HG03139 (cell line): ENCODE data around the gene GPC6.

Experiments
- ATAC-seq: cut with Tn5 transposase; IDR thresholded peaks from one replicate; pipeline ENCODE4 v1.9.1; 2021; ENCODE audit not compliant: unreplicated experiment

Gene GPC6

GRCh38 chr13:93727211-93728141 is 500.9 kb downstream of the GPC6 start:
- ATAC-seq, result no peak

- ATAC-seq, result no peak
These were observed 502.8 kb downstream of the GPC6 start for GRCh38 chr13:93729383-93729782.

- no peak for ATAC-seq
These were observed 504.2 kb downstream of the GPC6 start for GRCh38 chr13:93730780-93731179.

GRCh38 chr13:93732186-93732585 is 505.6 kb downstream of the GPC6 start:
- no peak for ATAC-seq

- ATAC-seq, result no peak
These were observed 509.5 kb downstream of the GPC6 start for GRCh38 chr13:93736081-93736480.

- no peak for ATAC-seq
These were observed 510.3 kb downstream of the GPC6 start for GRCh38 chr13:93736909-93737308.

- ATAC-seq, result no peak
These were observed 513.7 kb downstream of the GPC6 start for GRCh38 chr13:93740334-93740733.

GRCh38 chr13:93744033-93744432 is 517.4 kb downstream of the GPC6 start:
- no peak for ATAC-seq

- no peak for ATAC-seq
These were observed 518.3 kb downstream of the GPC6 start for GRCh38 chr13:93744886-93745285.

- no peak for ATAC-seq
These were observed 519.3 kb downstream of the GPC6 start for GRCh38 chr13:93745884-93746283.

GRCh38 chr13:93746589-93746988 is 520.0 kb downstream of the GPC6 start:
- ATAC-seq, result no peak

- no peak for ATAC-seq
These were observed 524.1 kb downstream of the GPC6 start for GRCh38 chr13:93750676-93751075.

- ATAC-seq, result no peak
These were observed 524.5 kb downstream of the GPC6 start for GRCh38 chr13:93751117-93751516.

GRCh38 chr13:93752541-93752940 is 525.9 kb downstream of the GPC6 start:
- ATAC-seq, result no peak

GRCh38 chr13:93753639-93754038 is 527.0 kb downstream of the GPC6 start:
- ATAC-seq, result no peak

GRCh38 chr13:93755341-93755740 is 528.7 kb downstream of the GPC6 start:
- no peak for ATAC-seq

GRCh38 chr13:93758575-93758974 is 532.0 kb downstream of the GPC6 start:
- ATAC-seq, result no peak

- no peak for ATAC-seq
These were observed 536.3 kb downstream of the GPC6 start for GRCh38 chr13:93762708-93763426.

- ATAC-seq, result no peak
These were observed 538.5 kb downstream of the GPC6 start for GRCh38 chr13:93765062-93765461.

GRCh38 chr13:93765811-93766210 is 539.2 kb downstream of the GPC6 start:
- ATAC-seq, result no peak

- no peak for ATAC-seq
These were observed 540.1 kb downstream of the GPC6 start for GRCh38 chr13:93766719-93767118.
